Activated T-cell treated with anti-CD3 and anti-CD28 coated beads for 4 hours (primary cell): ENCODE measurements around the gene CRIP1.

Experiments
- DNase-seq: peaks from one replicate; pipeline ENCODE4 v3.0.0-alpha.2; 2020

Gene CRIP1

GRCh38 chr14:105452963-105453362, 33.7 kb upstream of the CRIP1 start:
- DNase-seq = no peak

GRCh38 chr14:105453847-105454246, 32.8 kb upstream of the CRIP1 start:
- DNase-seq = no peak

GRCh38 chr14:105455086-105455640, 31.5 kb upstream of the CRIP1 start:
- no peak for DNase-seq

GRCh38 chr14:105455766-105456660, 30.7 kb upstream of the CRIP1 start:
- DNase-seq = no peak

GRCh38 chr14:105456736-105457617, 29.7 kb upstream of the CRIP1 start:
- DNase-seq = no peak

- no peak for DNase-seq
Measured at GRCh38 chr14:105458010-105458409, 28.7 kb upstream of the CRIP1 start.

GRCh38 chr14:105458571-105458970, 28.1 kb upstream of the CRIP1 start:
- DNase-seq = no peak

- no peak for DNase-seq
Measured at GRCh38 chr14:105460116-105460515, 26.6 kb upstream of the CRIP1 start.

GRCh38 chr14:105460616-105461015, 26.1 kb upstream of the CRIP1 start:
- no peak for DNase-seq

GRCh38 chr14:105461903-105462302, 24.8 kb upstream of the CRIP1 start:
- DNase-seq = no peak

- DNase-seq = no peak
Measured at GRCh38 chr14:105464501-105464900, 22.2 kb upstream of the CRIP1 start.

GRCh38 chr14:105465209-105466031, 21.3 kb upstream of the CRIP1 start:
- no peak for DNase-seq

GRCh38 chr14:105466531-105467248, 20.0 kb upstream of the CRIP1 start:
- no peak for DNase-seq

- no peak for DNase-seq
Measured at GRCh38 chr14:105467249-105467941, 19.3 kb upstream of the CRIP1 start.

GRCh38 chr14:105467942-105468471, 18.7 kb upstream of the CRIP1 start:
- DNase-seq = no peak

- no peak for DNase-seq
Measured at GRCh38 chr14:105468621-105469241, 18.0 kb upstream of the CRIP1 start.

- no peak for DNase-seq
Measured at GRCh38 chr14:105469456-105470349, 17.0 kb upstream of the CRIP1 start.

- DNase-seq = no peak
Measured at GRCh38 chr14:105470350-105471296, 16.1 kb upstream of the CRIP1 start.
